HepG2 (cell line): ENCODE data around the gene C14orf119. TPM values are rescaled to one million over a fixed set of nuclear protein-coding genes. Genes with fewer than 3 reads are reported as not detected.

Experiments
- ATAC-seq: fragments of 200-7000 bp; cut with Tn5 transposase; 3 replicates; pipeline ENCODE4 v1.9.1; 2020; ENCODE audit warnings: mild to moderate bottlenecking, moderate library complexity
- BruUV-seq: library from RNA; stranded (reverse); fragments of 400-500 nt; replicated peaks from 2 replicates; lab custom pipeline; 2021; lab: Mats Ljungman, UMichigan
- CTCF ChIA-PET: fragments of 300-600 bp; formaldehyde crosslinking; extraction: SDS; loops from one replicate; lab custom pipeline; 2021; ENCODE audit warnings: low total read pairs, inconsistent platforms, low intra/inter-chr PET ratio; lab: Yijun Ruan, JAX
- POLR2A ChIA-PET: fragments of 350-600 bp; sonication (Branson Sonifier 250); formaldehyde crosslinking; loops from one replicate; lab custom pipeline; 2020; ENCODE audit warnings: antibody characterized with exemption, inconsistent platforms; lab: Yijun Ruan, JAX
- DNase-seq: peaks from one replicate; pipeline ENCODE4 v3.0.0-alpha.2; 2015; ENCODE audit warnings: low spot score
- FAIRE-seq: peaks from 3 replicates; lab custom pipeline; 2011; peaks lifted over from hg19 to GRCh38; lab: Jason Lieb, UNC
- H2AFZ ChIP-seq: one replicate; pipeline ENCODE4 v1.6.1; 2011; ENCODE audit warnings: low read length, inconsistent platforms
- H3K27ac ChIP-seq: fragments of 300-600 bp; 3 replicates; pipeline ENCODE4 v1.8.0; 2011; ENCODE audit warnings: mixed run types, mild to moderate bottlenecking, mixed read lengths, low read length, inconsistent platforms; ENCODE audit not compliant: insufficient read depth; ENCODE audit errors: extremely low read length
- H3K27me3 ChIP-seq, 2 experiments: fragments of 200-600 bp in 1 of 2; 2 replicates in 1 of 2; 3 replicates in 1 of 2; pipeline versions ENCODE4 v1.6.0 to v1.8.0; 2011; ENCODE audit warnings: low read length in 2 of 2, mild to moderate bottlenecking in 2 of 2, moderate library complexity in 2 of 2, inconsistent platforms in 1 of 2; ENCODE audit not compliant: insufficient read depth in 2 of 2, control insufficient read depth in 1 of 2
- H3K36me3 ChIP-seq, 2 experiments: fragments of 200-600 bp in 1 of 2; replicated peaks in 1 of 2; 2 replicates in 1 of 2; 3 replicates in 1 of 2; pipeline versions ENCODE4 v1.5.1 to v1.8.0; 2011; ENCODE audit warnings: low read length in 2 of 2, inconsistent platforms in 1 of 2; ENCODE audit not compliant: insufficient read depth in 2 of 2, control insufficient read depth in 1 of 2
- H3K4me1 ChIP-seq: 2 replicates; pipeline ENCODE4 v1.5.1; 2012; ENCODE audit warnings: low read length, inconsistent platforms; ENCODE audit not compliant: insufficient read depth
- H3K4me2 ChIP-seq: 2 replicates; pipeline ENCODE4 v1.6.0; 2011; ENCODE audit warnings: low read depth, low read length, inconsistent platforms
- H3K4me3 ChIP-seq, 3 experiments: fragments of 200-600 bp in 1 of 3; sonication (generic), shearing (Covaris generic) in 1 of 3; replicated peaks in 1 of 3; 2 replicates each; pipeline ENCODE4 v1.5.1; 2011 to 2016; ENCODE audit warnings: low read length in 3 of 3, inconsistent platforms in 2 of 3, low read depth in 2 of 3, mild to moderate bottlenecking in 2 of 3, control low read depth in 1 of 3, mixed read lengths in 1 of 3; ENCODE audit not compliant: insufficient read depth in 1 of 3
- H3K79me2 ChIP-seq: one replicate; pipeline ENCODE4 v1.6.1; 2011; ENCODE audit warnings: low read length, inconsistent platforms; ENCODE audit not compliant: insufficient read depth
- H3K9ac ChIP-seq: 2 replicates; pipeline ENCODE4 v1.6.0; 2011; ENCODE audit warnings: mild to moderate bottlenecking, low read depth, low read length, inconsistent platforms; ENCODE audit not compliant: insufficient read depth
- H3K9me3 ChIP-seq: 2 replicates; pipeline ENCODE4 v1.5.1; 2012; ENCODE audit warnings: mild to moderate bottlenecking, low read length
- H4K20me1 ChIP-seq: 2 replicates; pipeline ENCODE4 v1.6.0; 2011; ENCODE audit warnings: inconsistent platforms, mild to moderate bottlenecking, low read length, moderate library complexity; ENCODE audit not compliant: insufficient read depth
- FOXC1 ChIP-seq: sonication (generic); formaldehyde crosslinking; IDR thresholded peaks from 2 replicates; pipeline ENCODE4 v1.8.0; 2022; ENCODE audit warnings: mild to moderate bottlenecking, missing genetic modification reagents, borderline replicate concordance
- MYC ChIP-seq: sonication (generic); formaldehyde crosslinking; IDR thresholded peaks from 2 replicates; pipeline ENCODE4 v1.9.0; 2021; ENCODE audit warnings: missing genetic modification reagents, borderline replicate concordance
- PHF8 ChIP-seq: sonication (generic); formaldehyde crosslinking; IDR thresholded peaks from 2 replicates; pipeline ENCODE4 v1.5.0; 2020; ENCODE audit warnings: missing genetic modification reagents
- RXRB ChIP-seq: IDR thresholded peaks from 2 replicates; pipeline ENCODE4 v1.6.1; 2016; ENCODE audit warnings: borderline replicate concordance, missing genetic modification reagents, missing compliant biosample characterization
- ZNF619 ChIP-seq: sonication (generic); formaldehyde crosslinking; IDR thresholded peaks from 2 replicates; pipeline ENCODE4 v1.4.0; 2020; ENCODE audit warnings: mild to moderate bottlenecking, missing genetic modification reagents
- WGBS: methylation state at CpG from one replicate; pipeline ENCODE4 v1.1.6; 2017; ENCODE audit warnings: low lambda C conversion rate; 5-methylcytosine and 5-hydroxymethylcytosine counted together
- in situ Hi-C: cut with HindIII; loops from 2 replicates; pipeline ENCODE4 v1.10.0; 2017; ENCODE audit warnings: low pct_unique_long_range_greater_than_20kb; ENCODE audit not compliant: extremely low pct_ligation_motif_present
- intact Hi-C: fragments of 100-400 bp; cut with micrococcal nuclease; formaldehyde crosslinking; loops from one replicate; pipeline ENCODE4 v1.10.0; 2022; ENCODE audit not compliant: unreplicated experiment
- polyA plus RNA-seq, 8 experiments: library from polyadenylated mRNA; depleted of rRNA in 3 of 8; stranded (reverse) in 7 of 8; unstranded in 1 of 8; fragments of >200 nt; fragmentation: Illumina TruSeq in 4 of 8; extraction: Trizol in 4 of 8; gene quantifications; 2 replicates each; pipeline versions ENCODE4 v1.2.1 to v1.2.3, GENCODE V29; 2011 to 2016; ENCODE audit warnings: low read depth in 4 of 8, missing spikeins in 1 of 8, mixed read lengths in 1 of 8; ENCODE audit not compliant: insufficient read depth in 1 of 8
- total RNA-seq, 5 experiments: library from RNA; depleted of rRNA; stranded (reverse); fragments of >200 nt; fragmentation: Illumina TruSeq; extraction: Trizol; gene quantifications; 2 replicates each; pipeline ENCODE4 v1.2.3, GENCODE V29; 2016; ENCODE audit warnings: low read depth in 1 of 5
- TF ChIP-seq, protein P1 (sequence below): sonication (generic); formaldehyde crosslinking; IDR thresholded peaks from 2 replicates; pipeline ENCODE4 v1.5.1; 2020; ENCODE audit warnings: mild to moderate bottlenecking, missing genetic modification reagents
- TF ChIP-seq, protein P2 (sequence below): sonication (generic); formaldehyde crosslinking; IDR thresholded peaks from 2 replicates; pipeline ENCODE4 v1.9.0; 2022; ENCODE audit warnings: missing genetic modification reagents, mild to moderate bottlenecking, borderline replicate concordance
- TF ChIP-seq, protein P3 (sequence below): sonication (generic); formaldehyde crosslinking; IDR thresholded peaks from 2 replicates; pipeline ENCODE4 v1.5.0; 2020; ENCODE audit warnings: mild to moderate bottlenecking, missing genetic modification reagents, borderline replicate concordance

C14orf119 gene
- total and polyA plus RNA-seq, 2 of the 13 experiments (the other 11 are each of a cell fraction or from before 2014, with no cell fraction given), result 117 to 206 TPM

DNA sequence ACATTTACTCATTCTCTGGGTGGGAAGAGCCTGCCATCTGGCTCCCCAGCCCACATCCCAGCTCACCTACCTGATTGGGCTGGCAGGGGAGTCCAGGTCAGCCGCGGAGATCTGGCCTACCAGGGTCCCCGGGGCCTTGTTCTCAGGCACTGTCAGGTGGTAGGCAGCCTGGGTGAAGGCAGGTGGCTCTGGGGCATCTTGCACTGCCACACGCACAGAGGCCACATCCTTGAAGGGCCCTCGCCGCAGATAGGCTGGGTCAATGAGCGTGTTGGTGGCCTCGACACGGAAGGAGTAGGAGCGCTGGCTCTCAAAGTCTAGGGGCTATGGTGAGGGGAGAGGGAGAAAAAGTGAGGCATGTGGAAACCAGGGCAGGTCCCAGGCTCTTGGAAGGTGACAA, 41.9 kb upstream of the C14orf119 start (continued):
- TF ChIP-seq, protein P1, sequence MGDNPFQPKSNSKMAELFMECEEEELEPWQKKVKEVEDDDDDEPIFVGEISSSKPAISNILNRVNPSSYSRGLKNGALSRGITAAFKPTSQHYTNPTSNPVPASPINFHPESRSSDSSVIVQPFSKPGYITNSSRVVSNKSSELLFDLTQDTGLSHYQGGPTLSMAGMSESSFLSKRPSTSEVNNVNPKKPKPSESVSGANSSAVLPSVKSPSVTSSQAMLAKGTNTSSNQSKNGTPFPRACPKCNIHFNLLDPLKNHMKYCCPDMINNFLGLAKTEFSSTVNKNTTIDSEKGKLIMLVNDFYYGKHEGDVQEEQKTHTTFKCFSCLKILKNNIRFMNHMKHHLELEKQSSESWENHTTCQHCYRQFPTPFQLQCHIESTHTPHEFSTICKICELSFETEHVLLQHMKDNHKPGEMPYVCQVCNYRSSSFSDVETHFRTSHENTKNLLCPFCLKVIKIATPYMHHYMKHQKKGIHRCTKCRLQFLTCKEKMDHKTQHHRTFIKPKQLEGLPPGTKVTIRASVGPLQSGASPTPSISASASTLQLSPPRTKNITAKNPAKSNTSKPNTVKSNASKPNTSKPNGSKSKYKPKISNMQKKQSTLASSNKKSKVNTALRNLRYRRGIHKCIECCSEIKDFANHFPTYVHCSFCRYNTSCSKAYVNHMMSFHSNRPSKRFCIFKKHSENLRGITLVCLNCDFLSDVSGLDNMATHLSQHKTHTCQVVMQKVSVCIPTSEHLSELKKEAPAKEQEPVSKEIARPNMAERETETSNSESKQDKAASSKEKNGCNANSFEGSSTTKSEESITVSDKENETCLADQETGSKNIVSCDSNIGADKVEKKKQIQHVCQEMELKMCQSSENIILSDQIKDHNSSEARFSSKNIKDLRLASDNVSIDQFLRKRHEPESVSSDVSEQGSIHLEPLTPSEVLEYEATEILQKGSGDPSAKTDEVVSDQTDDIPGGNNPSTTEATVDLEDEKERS (CRISPR knock-in tag), result no peak

DNA sequence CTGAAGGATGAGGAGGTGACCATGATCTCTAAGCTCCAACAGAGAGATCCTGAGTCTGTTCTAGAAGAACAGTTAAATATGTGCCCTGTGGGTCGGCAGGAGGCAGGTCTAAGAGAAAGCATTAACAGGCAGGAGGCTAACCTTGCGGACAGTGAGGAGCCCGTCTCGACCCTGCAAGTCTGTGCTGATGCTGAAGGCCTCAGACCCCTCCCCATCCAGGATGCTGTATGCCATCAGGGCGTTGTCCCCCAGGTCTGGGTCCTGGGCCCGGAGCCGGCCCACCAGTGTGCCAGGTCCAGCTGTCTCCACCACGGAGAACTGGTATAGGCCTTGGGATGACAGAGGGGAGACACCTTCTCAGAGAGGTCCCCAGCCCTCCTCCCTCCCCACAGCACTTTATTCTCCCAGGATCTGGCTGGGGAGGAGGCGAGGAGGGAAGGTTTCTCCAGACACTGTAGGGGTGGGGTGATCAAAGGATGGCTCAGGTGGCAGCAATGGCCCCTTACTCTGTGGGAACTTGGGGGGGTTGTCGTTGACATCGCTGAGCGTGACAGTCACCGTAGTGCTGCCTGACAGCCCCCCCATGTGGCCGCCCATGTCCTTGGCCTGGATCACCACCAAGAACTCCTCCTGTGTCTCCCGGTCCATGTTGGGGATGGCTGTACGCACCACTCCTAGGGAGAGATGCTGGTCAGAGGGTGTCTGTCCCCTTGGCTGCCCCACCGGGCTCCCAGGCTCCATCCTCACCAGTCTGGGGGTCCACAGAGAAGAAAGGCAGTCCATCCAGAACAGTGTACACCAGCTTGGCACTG, 41.1 kb upstream of the C14orf119 start:
- 46% methylated on average over 17 of the region's 17 CpGs for WGBS
- peaks cover 26% of the 10 kb centered on the region for H3K4me1 ChIP-seq
- no peaks in the 10 kb centered on the region for H3K79me2 ChIP-seq
- no peak overlapping the region for H3K4me3 ChIP-seq
- no peak for DNase-seq
- CTCF ChIA-PET, result interaction anchor here (1.1 to 8.5 kb wide), 5 partner anchors 60 to 124 kb away, joined by 3 to 173 read pairs (median 29); no protein-coding TSS in a partner anchor
- FAIRE-seq, result no peak
- peak; percentile 10 for ATAC-seq
- no TSS peak for BruUV-seq
- H4K20me1 ChIP-seq, result peaks cover 11% of the 10 kb centered on the region; the same call in 1 of the 2 replicates
- H3K4me2 ChIP-seq, result no peak overlapping the region
- peaks cover 6 to 7% of the 10 kb centered on the region in 2 experiments; a peak in 4 of 5 replicates for H3K36me3 ChIP-seq
- H3K9ac ChIP-seq, result no peak overlapping the region
- no peak overlapping the region for H2AFZ ChIP-seq
- no peak overlapping the region for H3K27ac ChIP-seq
- POLR2A ChIA-PET, result interaction anchor here (1.1 to 7.4 kb wide), 4 partner anchors 41 to 76 kb away, joined by 3 to 72 read pairs (median 32); partner anchors contain the start of genes ACIN1 and C14orf119
- no peaks in the 10 kb centered on the region for H3K9me3 ChIP-seq
- in situ Hi-C loops (loop anchor here (5.0 kb wide), 2 partner anchors 67 to 497 kb away; no protein-coding TSS in a partner anchor), intact Hi-C loops (no loop called here)
- peaks cover 0 to 6% of the 10 kb centered on the region in 2 experiments; a peak in 1 of 5 replicates for H3K27me3 ChIP-seq
- TF ChIP-seq RXRB (CRISPR knock-in tag) (no peak), ZNF619 (CRISPR knock-in tag) (0 out of 2 replicates have a peak, but pooled peaks have one; percentile 13), PHF8 (CRISPR knock-in tag) (0 out of 2 replicates have a peak, but pooled peaks have one; percentile 3), MYC (CRISPR knock-in tag) (peak; percentile 23; the same call in 1 of the 2 replicates), FOXC1 (CRISPR knock-in tag) (peak; percentile 55; the same call in 1 of the 2 replicates)
- TF ChIP-seq, protein P2, sequence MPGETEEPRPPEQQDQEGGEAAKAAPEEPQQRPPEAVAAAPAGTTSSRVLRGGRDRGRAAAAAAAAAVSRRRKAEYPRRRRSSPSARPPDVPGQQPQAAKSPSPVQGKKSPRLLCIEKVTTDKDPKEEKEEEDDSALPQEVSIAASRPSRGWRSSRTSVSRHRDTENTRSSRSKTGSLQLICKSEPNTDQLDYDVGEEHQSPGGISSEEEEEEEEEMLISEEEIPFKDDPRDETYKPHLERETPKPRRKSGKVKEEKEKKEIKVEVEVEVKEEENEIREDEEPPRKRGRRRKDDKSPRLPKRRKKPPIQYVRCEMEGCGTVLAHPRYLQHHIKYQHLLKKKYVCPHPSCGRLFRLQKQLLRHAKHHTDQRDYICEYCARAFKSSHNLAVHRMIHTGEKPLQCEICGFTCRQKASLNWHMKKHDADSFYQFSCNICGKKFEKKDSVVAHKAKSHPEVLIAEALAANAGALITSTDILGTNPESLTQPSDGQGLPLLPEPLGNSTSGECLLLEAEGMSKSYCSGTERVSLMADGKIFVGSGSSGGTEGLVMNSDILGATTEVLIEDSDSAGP (CRISPR knock-in tag), result peak; percentile 30; the same call in 1 of the 2 replicates
- TF ChIP-seq, protein P3, sequence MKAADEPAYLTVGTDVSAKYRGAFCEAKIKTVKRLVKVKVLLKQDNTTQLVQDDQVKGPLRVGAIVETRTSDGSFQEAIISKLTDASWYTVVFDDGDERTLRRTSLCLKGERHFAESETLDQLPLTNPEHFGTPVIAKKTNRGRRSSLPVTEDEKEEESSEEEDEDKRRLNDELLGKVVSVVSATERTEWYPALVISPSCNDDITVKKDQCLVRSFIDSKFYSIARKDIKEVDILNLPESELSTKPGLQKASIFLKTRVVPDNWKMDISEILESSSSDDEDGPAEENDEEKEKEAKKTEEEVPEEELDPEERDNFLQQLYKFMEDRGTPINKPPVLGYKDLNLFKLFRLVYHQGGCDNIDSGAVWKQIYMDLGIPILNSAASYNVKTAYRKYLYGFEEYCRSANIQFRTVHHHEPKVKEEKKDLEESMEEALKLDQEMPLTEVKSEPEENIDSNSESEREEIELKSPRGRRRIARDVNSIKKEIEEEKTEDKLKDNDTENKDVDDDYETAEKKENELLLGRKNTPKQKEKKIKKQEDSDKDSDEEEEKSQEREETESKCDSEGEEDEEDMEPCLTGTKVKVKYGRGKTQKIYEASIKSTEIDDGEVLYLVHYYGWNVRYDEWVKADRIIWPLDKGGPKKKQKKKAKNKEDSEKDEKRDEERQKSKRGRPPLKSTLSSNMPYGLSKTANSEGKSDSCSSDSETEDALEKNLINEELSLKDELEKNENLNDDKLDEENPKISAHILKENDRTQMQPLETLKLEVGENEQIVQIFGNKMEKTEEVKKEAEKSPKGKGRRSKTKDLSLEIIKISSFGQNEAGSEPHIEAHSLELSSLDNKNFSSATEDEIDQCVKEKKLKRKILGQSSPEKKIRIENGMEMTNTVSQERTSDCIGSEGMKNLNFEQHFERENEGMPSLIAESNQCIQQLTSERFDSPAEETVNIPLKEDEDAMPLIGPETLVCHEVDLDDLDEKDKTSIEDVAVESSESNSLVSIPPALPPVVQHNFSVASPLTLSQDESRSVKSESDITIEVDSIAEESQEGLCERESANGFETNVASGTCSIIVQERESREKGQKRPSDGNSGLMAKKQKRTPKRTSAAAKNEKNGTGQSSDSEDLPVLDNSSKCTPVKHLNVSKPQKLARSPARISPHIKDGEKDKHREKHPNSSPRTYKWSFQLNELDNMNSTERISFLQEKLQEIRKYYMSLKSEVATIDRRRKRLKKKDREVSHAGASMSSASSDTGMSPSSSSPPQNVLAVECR (CRISPR knock-in tag), result peak; percentile 61
